Sigmoid colon (tissue), 4 donors: ENCODE measurements around the gene PHC3.

Source experiments
- CTCF ChIP-seq, 4 experiments: fragments of 450-650 bp in 3 of 4; fragments of 200-600 bp in 1 of 4; IDR thresholded peaks; one replicate each; pipeline ENCODE4 v1.5.1; 2016 to 2019; ENCODE audit warnings: antibody characterized with exemption in 4 of 4, mild to moderate bottlenecking in 3 of 4, moderate library complexity in 2 of 4
- EP300 ChIP-seq, 4 donors: sonication (generic); formaldehyde crosslinking; IDR thresholded peaks; one replicate each; pipeline ENCODE4 v1.6.1; 2017; ENCODE audit warnings: antibody characterized with exemption in 4 of 4

- TF ChIP-seq EP300 (IDR thresholded peaks at IDR 0.05) (no peak), CTCF (IDR thresholded peaks at IDR 0.05) (no peak)
Measured at GRCh38 chr3:170096342-170096741, 85.2 kb downstream of the PHC3 start.
